Upper lobe of left lung (tissue), 4 donors: ENCODE data around the gene RAB11FIP4.

Experiments
- CTCF ChIP-seq, 6 experiments: fragments of 450-650 bp in 4 of 6; fragments of 200-600 bp in 2 of 6; sonication (generic) in 2 of 6; IDR thresholded peaks; one replicate each; pipeline ENCODE4 v1.5.1; 2016 to 2019; ENCODE audit warnings: antibody characterized with exemption in 6 of 6
- EP300 ChIP-seq, 4 donors: sonication (generic); formaldehyde crosslinking; IDR thresholded peaks; one replicate each; pipeline ENCODE4 v1.5.1; 2017; ENCODE audit warnings: antibody characterized with exemption in 4 of 4, control low read depth in 2 of 4
- POLR2A ChIP-seq, 4 donors: fragments of 450-650 bp; IDR thresholded peaks; one replicate each; pipeline ENCODE4 v1.5.1; 2016 to 2017; ENCODE audit warnings: antibody characterized with exemption in 4 of 4, mild to moderate bottlenecking in 2 of 4

- TF ChIP-seq CTCF (IDR thresholded peaks at IDR 0.05) (no peak), EP300 (IDR thresholded peaks at IDR 0.05) (no peak), POLR2A (IDR thresholded peaks at IDR 0.05) (no peak)
Observed at GRCh38 chr17:31477417-31478055, 86.1 kb downstream of the RAB11FIP4 start.
